Trophoblast cell (in vitro differentiated cells and primary cell): ENCODE data around the gene HIVEP3.

Experiments used
- DNase-seq, 2 donors: peaks; one replicate each; pipeline ENCODE4 v3.0.0-alpha.2; 2016
- H2AFZ ChIP-seq: 2 replicates; pipeline ENCODE4 v1.6.1; 2013; ENCODE audit warnings: low read length, moderate library complexity, mild to moderate bottlenecking; ENCODE audit not compliant: insufficient read depth, poor library complexity
- H2AK5ac ChIP-seq: 2 replicates; pipeline ENCODE4 v1.6.1; 2013; ENCODE audit warnings: mild to moderate bottlenecking, low read length
- H2BK120ac ChIP-seq: 2 replicates; pipeline ENCODE4 v1.6.1; 2013; ENCODE audit warnings: low read length, mild to moderate bottlenecking, moderate library complexity; ENCODE audit not compliant: insufficient read depth, poor library complexity
- H2BK12ac ChIP-seq: 2 replicates; pipeline ENCODE4 v1.6.1; 2013; ENCODE audit warnings: mild to moderate bottlenecking, low read length, moderate library complexity
- H2BK5ac ChIP-seq: 2 replicates; pipeline ENCODE4 v1.6.1; 2013; ENCODE audit warnings: low read length, low read depth, moderate library complexity, mild to moderate bottlenecking; ENCODE audit not compliant: poor library complexity
- H3K14ac ChIP-seq: 2 replicates; pipeline ENCODE4 v1.6.1; 2013; ENCODE audit warnings: mild to moderate bottlenecking, low read length
- H3K18ac ChIP-seq: 2 replicates; pipeline ENCODE4 v1.6.1; 2013; ENCODE audit warnings: mild to moderate bottlenecking, low read length
- H3K23ac ChIP-seq: 2 replicates; pipeline ENCODE4 v1.6.1; 2013; ENCODE audit warnings: low read length
- H3K27ac ChIP-seq: 2 replicates; pipeline ENCODE4 v1.5.1; 2013; ENCODE audit warnings: low read depth, mild to moderate bottlenecking, inconsistent platforms, low read length, moderate library complexity
- H3K27me3 ChIP-seq: 2 replicates; pipeline ENCODE4 v1.6.1; 2013; ENCODE audit warnings: inconsistent platforms, mild to moderate bottlenecking, low read length, moderate library complexity; ENCODE audit not compliant: insufficient read depth
- H3K36me3 ChIP-seq, 2 experiments: 1 replicate in 1 of 2; 2 replicates in 1 of 2; pipeline ENCODE4 v1.6.1; 2013; ENCODE audit warnings: low read length in 2 of 2, mild to moderate bottlenecking in 2 of 2, moderate library complexity in 1 of 2; ENCODE audit not compliant: insufficient read depth in 2 of 2, control insufficient read depth in 1 of 2
- H3K4ac ChIP-seq: 2 replicates; pipeline ENCODE4 v1.6.1; 2013; ENCODE audit warnings: low read depth, mild to moderate bottlenecking, low read length, moderate library complexity
- H3K4me1 ChIP-seq, 2 experiments: 1 replicate in 1 of 2; 2 replicates in 1 of 2; pipeline ENCODE4 v1.6.1; 2013; ENCODE audit warnings: low read length in 2 of 2, mild to moderate bottlenecking in 2 of 2, moderate library complexity in 1 of 2; ENCODE audit not compliant: insufficient read depth in 2 of 2, control insufficient read depth in 1 of 2
- H3K4me2 ChIP-seq: 2 replicates; pipeline ENCODE4 v1.6.1; 2013; ENCODE audit warnings: inconsistent platforms, mild to moderate bottlenecking, low read length, moderate library complexity
- H3K4me3 ChIP-seq: 2 replicates; pipeline ENCODE4 v1.5.1; 2013; ENCODE audit warnings: mild to moderate bottlenecking, low read depth, low read length, inconsistent platforms
- H3K79me1 ChIP-seq: one replicate; pipeline ENCODE4 v1.6.1; 2013; ENCODE audit warnings: low read length
- H3K79me2 ChIP-seq: 2 replicates; pipeline ENCODE4 v1.6.1; 2013; ENCODE audit warnings: low read length, mild to moderate bottlenecking; ENCODE audit not compliant: control insufficient read depth, insufficient read depth, poor library complexity
- H3K9ac ChIP-seq: 2 replicates; pipeline ENCODE4 v1.6.1; 2013; ENCODE audit warnings: mild to moderate bottlenecking, low read length
- H3K9me3 ChIP-seq: 2 replicates; pipeline ENCODE4 v1.6.1; 2013; ENCODE audit warnings: low read depth, mild to moderate bottlenecking, control low read depth, inconsistent platforms, low read length; ENCODE audit not compliant: insufficient read depth
- H4K12ac ChIP-seq: 2 replicates; pipeline ENCODE4 v1.6.1; 2013; ENCODE audit warnings: low read depth, mild to moderate bottlenecking, low read length, moderate library complexity
- H4K8ac ChIP-seq: 2 replicates; pipeline ENCODE4 v1.6.1; 2013; ENCODE audit warnings: low read depth, mild to moderate bottlenecking, low read length, moderate library complexity
- H4K91ac ChIP-seq: one replicate; pipeline ENCODE4 v1.6.1; 2013; ENCODE audit warnings: low read depth, mild to moderate bottlenecking, low read length, moderate library complexity
- WGBS: extraction: QIAGEN DNeasy Blood & Tissue Kit; methylation state at CpG from one replicate; pipeline ENCODE4 v1.1.7; 2013; ENCODE audit warnings: missing lambda C conversion rate; ENCODE audit not compliant: insufficient read length, insufficient coverage; ENCODE audit errors: extremely low coverage; 5-methylcytosine and 5-hydroxymethylcytosine counted together

Gene HIVEP3

DNA sequence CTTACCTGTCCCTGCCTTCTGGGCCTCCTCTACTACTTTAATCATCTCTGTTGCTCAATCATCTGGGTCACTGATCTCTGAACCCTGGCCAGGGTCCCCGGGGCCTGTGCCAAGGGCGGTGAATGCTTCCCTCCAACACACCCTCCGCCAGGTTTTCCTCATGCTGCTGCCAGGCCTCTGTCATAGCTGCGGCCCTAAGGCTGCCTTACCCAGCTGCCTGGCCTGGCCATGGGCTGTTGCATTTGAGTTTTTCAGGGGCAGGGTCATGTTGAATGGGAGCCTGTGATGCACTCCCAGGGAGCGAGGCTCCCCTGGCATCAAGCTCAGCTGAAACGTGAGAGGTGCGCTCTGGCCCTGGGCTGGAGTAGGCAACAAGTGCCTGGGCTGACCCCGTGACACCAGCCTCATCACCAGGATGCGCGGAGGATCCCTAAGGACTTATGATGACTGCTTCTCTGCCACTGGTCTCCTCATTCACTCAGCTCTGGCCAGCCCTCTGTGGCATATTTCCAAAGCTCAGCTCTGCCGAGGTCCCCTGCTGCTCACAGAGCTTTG lies 441.8 kb downstream of the HIVEP3 start:
- peak overlapping the region; percentile 57 for H4K91ac ChIP-seq
- H3K14ac ChIP-seq, result peak overlapping the region; percentile 16
- no peak for DNase-seq
- H4K12ac ChIP-seq, result no peak overlapping the region
- H3K79me1 ChIP-seq, result peaks cover 28% of the 10 kb centered on the region
- H3K9me3 ChIP-seq, result no peaks in the 10 kb centered on the region
- peak overlapping the region; percentile 50 for H2AK5ac ChIP-seq
- no peak overlapping the region for H3K18ac ChIP-seq
- H3K4ac ChIP-seq, result no peak overlapping the region
- no peak overlapping the region for H4K8ac ChIP-seq
- no peak overlapping the region for H3K4me2 ChIP-seq
- peak overlapping the region; percentile 29 for H2BK12ac ChIP-seq
- H3K23ac ChIP-seq, result no peak overlapping the region
- H2BK5ac ChIP-seq, result no peak overlapping the region
- no peak overlapping the region for H3K27ac ChIP-seq
- no peak overlapping the region for H2AFZ ChIP-seq
- no CpG with 5 or more reads among the region's 11 CpGs for WGBS
- H3K36me3 ChIP-seq, result no peaks in the 10 kb centered on the region
- no peaks in the 10 kb centered on the region for H3K27me3 ChIP-seq
- H3K4me1 ChIP-seq, result peaks cover 21 to 27% of the 10 kb centered on the region in 2 experiments
- no peak overlapping the region for H3K4me3 ChIP-seq
- no peak overlapping the region for H3K9ac ChIP-seq
- no peaks in the 10 kb centered on the region for H3K79me2 ChIP-seq
- peak overlapping the region; percentile 47 for H2BK120ac ChIP-seq

DNA sequence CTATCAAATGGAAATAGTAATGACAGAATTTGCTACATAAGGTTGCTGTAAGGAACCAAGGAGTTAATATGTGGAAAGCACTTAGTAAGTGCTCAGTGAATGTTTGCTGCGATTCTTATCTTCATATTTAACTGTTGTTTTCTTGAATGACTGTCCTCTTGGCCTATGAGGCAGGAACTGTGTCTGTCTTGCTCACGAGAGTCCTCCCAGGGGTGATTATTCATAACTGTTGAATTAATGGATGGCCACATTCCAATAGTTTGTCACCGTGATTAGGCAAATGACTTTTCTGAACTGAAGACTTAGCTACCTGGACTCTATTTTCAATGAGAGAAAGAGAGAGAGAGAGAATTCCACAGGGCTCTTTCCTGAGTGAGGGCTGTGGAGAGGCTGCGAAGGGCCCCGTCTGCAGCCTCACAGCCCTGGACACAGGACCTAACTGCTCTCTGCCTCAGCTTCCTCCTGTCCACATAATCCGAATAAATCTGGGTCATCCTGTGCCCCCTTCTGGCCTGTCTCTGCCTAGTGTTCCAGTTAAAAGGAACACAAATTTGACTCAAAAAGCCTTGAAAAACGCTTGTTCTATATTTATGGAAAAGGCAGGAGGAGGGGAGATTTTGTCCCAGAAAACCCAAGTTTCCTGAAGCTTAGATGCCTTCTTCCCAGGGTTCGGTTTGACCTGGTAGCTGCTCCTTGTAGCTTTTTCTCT lies 442.7 kb downstream of the HIVEP3 start:
- Histone ChIP-seq H2AFZ (no peak overlapping the region), H3K79me2 (no peaks in the 10 kb centered on the region), H4K91ac (peak overlapping the region; percentile 76), H3K79me1 (peaks cover 27% of the 10 kb centered on the region), H3K9me3 (no peaks in the 10 kb centered on the region), H3K4me3 (no peak overlapping the region), H3K14ac (no peak overlapping the region), H3K18ac (no peak overlapping the region), H3K27me3 (no peaks in the 10 kb centered on the region), H2BK120ac (no peak overlapping the region), H4K12ac (no peak overlapping the region), H2BK12ac (peak overlapping the region; percentile 59), H3K27ac (no peak overlapping the region), H3K36me3 (no peaks in the 10 kb centered on the region), H3K4me1 (peaks cover 21 to 27% of the 10 kb centered on the region in 2 experiments), H3K23ac (no peak overlapping the region), H3K9ac (no peak overlapping the region), H3K4me2 (no peak overlapping the region), H2BK5ac (no peak overlapping the region), H4K8ac (no peak overlapping the region), H3K4ac (no peak overlapping the region), H2AK5ac (peak overlapping the region; percentile 36)
- WGBS, result no CpG with 5 or more reads among the region's 8 CpGs
- peak in 1 of 2 donors; percentile 47 for DNase-seq

DNA sequence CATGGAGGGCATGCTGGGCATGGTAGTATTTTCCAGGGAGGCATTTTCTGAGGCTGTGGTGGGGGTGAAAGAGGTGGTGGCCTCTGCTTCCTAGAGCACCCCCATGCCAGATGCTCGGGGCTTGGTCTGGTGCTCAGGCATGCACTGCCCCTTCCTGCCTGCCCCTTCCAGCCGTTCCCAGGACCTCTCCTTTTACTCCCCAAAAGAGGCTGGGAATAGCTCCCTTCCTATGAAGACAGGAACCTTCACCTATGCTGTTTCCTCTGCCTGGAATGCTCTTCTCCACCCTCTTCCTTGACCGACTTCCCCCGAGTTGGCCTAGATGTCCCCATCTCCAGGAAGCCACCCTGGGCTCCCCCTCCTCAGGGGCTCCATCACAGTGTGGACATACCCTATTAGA lies 443.4 kb downstream of the HIVEP3 start:
- Histone ChIP-seq H3K36me3 (no peaks in the 10 kb centered on the region), H3K9me3 (no peaks in the 10 kb centered on the region), H4K12ac (no peak overlapping the region), H2AFZ (no peak overlapping the region), H3K79me1 (peaks cover 27% of the 10 kb centered on the region), H2BK12ac (peak overlapping the region; percentile 27), H3K9ac (no peak overlapping the region), H3K4me1 (peaks cover 21 to 27% of the 10 kb centered on the region in 2 experiments), H2AK5ac (peak overlapping the region; percentile 19), H3K27ac (no peak overlapping the region), H3K14ac (peak overlapping the region; percentile 10), H3K4me2 (no peak overlapping the region), H3K27me3 (no peaks in the 10 kb centered on the region), H3K18ac (peak overlapping the region; percentile 9), H3K4ac (no peak overlapping the region), H3K23ac (no peak overlapping the region), H4K91ac (peak overlapping the region; percentile 72), H4K8ac (no peak overlapping the region), H3K4me3 (no peak overlapping the region), H2BK5ac (peak overlapping the region; percentile 27), H3K79me2 (no peaks in the 10 kb centered on the region), H2BK120ac (peak overlapping the region; percentile 28)
- WGBS, result no CpG with 5 or more reads among the region's 4 CpGs
- no peak for DNase-seq

DNA sequence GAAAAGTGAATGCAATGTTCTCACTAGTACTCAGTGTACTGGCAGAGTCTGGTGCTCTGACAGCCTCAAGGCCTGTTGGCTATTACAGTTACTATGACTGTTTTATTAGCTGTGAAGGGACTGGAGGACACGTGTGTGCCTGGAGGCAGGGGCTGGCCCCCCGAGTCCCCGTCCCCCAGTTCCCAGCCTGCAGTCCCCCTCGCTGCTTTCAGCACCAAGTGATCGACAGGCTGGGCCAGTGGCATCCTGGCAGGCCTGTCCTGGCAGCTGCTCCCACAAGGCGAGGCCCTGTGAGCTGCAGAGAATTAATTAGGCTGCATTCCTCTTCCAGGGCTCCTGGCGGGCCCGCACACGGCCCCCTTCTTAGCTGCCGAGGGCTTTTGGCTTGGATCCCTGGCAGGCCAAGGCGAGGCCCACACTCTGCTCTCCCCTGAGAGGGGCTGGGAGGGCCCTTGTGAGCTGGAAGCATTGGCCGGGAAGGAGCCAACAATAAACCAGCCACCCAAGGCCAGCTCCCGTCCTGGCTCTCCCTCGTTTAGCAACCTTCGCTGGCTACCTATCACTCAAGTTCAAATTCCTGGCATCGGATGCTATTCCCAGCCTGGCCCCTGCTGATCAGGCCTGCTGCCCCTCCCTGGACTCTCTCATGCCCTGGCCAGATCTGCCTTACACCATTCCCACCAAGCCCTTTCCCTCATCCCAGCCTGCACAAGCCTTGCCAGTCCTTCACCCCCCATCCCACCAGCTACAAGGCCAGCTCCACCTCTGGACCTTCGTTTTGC lies 444.0 kb downstream of the HIVEP3 start:
- DNase-seq, result peak in 1 of 2 donors; percentile 18
- Histone ChIP-seq H3K79me1 (peaks cover 27% of the 10 kb centered on the region), H3K27ac (no peak overlapping the region), H3K4me2 (no peak overlapping the region), H3K9me3 (no peaks in the 10 kb centered on the region), H2AK5ac (peak overlapping the region; percentile 19), H4K8ac (peak overlapping the region; percentile 13), H3K4me3 (no peak overlapping the region), H3K4me1 (peaks cover 21 to 27% of the 10 kb centered on the region in 2 experiments), H4K91ac (peak overlapping the region; percentile 72), H4K12ac (no peak overlapping the region), H3K9ac (no peak overlapping the region), H3K23ac (no peak overlapping the region), H3K14ac (peak overlapping the region; percentile 10), H2BK120ac (peak overlapping the region; percentile 28), H2BK12ac (peak overlapping the region; percentile 27), H3K27me3 (no peaks in the 10 kb centered on the region), H2BK5ac (no peak overlapping the region), H3K4ac (no peak overlapping the region), H3K36me3 (no peaks in the 10 kb centered on the region), H3K18ac (peak overlapping the region; percentile 13), H3K79me2 (no peaks in the 10 kb centered on the region), H2AFZ (peak overlapping the region; percentile 6)
- WGBS, result no CpG with 5 or more reads among the region's 17 CpGs
